GM12801 (cell line): ENCODE results near the gene FBXL14.

Experiments used
- TF ChIP-seq, protein P1 (sequence below): IDR thresholded peaks from one replicate; pipeline ENCODE4 v1.5.1; 2011; ENCODE audit warnings: control low read depth; ENCODE audit not compliant: insufficient read length; ENCODE audit errors: extremely low read depth

Gene FBXL14

DNA sequence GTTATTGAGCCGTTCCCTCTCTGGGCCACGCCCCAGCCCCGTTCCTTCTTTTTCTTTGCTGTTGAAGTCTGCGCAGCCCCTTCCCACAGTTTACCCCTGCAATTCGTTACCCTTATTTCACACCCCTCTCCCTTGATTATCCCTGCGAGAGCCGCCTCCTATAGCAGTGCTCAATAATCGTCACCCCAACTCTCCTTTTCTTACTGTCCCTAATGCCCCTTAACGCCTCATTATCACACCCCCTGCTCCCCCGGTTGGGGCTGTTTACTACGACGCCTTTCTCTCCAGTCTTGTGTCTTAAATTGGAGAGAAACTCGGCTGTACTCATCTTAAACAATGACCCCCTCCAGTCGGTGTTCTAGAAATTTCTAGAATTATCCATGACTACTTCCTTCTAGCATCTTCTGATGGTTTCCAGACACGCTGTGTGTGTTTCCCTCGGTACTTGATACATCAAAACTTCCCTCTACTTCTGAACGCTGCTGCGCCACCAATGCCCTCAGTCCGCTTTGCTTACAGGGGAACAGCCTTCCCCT lies 713 bp upstream of the FBXL14 start:
- TF ChIP-seq, protein P1, sequence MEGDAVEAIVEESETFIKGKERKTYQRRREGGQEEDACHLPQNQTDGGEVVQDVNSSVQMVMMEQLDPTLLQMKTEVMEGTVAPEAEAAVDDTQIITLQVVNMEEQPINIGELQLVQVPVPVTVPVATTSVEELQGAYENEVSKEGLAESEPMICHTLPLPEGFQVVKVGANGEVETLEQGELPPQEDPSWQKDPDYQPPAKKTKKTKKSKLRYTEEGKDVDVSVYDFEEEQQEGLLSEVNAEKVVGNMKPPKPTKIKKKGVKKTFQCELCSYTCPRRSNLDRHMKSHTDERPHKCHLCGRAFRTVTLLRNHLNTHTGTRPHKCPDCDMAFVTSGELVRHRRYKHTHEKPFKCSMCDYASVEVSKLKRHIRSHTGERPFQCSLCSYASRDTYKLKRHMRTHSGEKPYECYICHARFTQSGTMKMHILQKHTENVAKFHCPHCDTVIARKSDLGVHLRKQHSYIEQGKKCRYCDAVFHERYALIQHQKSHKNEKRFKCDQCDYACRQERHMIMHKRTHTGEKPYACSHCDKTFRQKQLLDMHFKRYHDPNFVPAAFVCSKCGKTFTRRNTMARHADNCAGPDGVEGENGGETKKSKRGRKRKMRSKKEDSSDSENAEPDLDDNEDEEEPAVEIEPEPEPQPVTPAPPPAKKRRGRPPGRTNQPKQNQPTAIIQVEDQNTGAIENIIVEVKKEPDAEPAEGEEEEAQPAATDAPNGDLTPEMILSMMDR = no peak

DNA sequence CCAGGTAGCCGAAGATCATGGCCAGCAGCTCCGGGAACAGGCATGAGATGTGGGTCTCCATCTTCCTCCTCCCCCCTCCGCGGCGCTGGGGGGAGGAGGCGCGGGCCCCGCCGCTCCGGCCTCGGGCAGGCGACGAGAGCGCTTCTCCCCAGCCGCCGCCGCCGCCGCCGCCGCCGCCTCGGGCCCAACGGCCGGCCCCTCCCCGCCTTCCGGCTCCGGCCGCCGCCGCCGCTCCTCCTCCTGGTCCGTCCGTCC lies 448 bp downstream of the FBXL14 start:
- TF ChIP-seq, protein P1 = no peak

DNA sequence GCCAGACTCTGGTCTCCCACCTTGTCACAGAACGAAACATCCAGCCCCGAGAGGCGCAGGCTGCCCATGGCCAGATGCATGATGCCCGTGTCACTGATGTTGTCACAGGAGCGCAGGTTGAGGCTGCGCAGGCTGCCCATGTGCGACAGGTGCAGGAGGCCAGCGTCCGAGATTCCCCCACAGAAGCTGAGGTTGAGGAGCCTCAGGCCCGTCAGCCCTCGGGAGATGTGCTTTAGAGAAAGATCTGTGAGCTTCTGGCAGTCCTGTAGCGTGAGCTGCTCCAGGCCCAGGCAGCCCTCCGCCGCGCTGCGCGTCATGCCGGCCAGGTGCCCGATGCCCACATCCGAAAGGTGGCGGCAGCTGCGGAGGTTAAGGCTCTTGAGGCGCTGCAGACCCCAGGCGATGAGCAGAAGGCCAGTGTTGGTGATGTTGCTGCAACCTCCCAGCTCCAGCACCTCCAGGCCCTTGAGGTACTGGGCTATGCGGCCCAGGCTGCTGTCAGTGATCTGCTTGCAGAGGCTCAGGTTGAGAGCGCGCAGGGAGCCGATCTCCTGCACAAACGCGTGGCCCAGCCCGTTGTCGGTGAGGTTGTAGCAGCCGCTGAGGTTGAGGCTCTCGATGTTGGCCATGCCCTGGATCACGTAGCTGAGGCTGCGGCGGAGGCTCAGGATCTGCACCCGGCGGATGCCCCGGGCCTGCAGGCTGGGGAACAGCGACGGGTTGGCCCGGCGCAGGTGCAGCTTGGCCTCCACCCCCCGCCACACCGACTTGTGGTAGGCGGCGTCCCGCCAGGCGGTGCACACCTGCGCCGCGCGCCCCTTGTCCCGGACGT lies 991 bp downstream of the FBXL14 start:
- TF ChIP-seq, protein P1 = no peak

DNA sequence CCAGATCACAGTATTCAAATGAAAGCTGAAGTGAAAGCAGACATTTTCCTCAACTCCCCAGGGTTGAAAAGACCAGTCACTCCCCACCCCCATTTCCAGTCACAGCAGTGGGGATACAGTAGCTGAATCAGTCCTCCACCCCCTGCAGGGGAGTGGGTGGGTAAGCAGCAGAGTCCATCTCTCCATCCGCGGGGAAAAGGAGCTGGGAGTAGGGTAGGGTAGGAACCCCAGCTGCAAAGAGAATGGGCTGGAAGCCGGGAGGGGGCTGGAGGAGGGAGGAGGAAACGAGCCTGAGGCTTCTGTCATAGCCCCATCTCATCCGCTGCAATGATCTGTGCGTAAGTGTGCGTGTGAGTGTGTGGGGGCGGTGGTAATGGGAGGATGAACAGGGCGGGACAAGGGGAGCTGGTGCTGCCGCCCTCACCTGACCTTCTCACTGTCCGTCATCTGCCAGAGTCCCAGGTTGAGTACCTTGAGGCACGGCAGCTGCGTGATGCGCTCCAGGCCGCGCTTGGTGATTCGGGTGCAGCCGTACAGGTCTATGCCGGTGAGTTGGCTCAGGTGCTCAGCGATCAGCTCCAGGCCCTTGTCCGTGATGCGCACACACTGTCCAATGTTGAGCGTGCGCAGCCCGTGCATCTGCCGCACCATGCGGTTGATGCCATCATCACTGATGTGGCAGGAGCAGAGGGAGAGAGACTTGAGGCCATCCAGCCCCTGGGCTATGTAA lies 1.8 kb downstream of the FBXL14 start:
- TF ChIP-seq, protein P1 = no peak

DNA sequence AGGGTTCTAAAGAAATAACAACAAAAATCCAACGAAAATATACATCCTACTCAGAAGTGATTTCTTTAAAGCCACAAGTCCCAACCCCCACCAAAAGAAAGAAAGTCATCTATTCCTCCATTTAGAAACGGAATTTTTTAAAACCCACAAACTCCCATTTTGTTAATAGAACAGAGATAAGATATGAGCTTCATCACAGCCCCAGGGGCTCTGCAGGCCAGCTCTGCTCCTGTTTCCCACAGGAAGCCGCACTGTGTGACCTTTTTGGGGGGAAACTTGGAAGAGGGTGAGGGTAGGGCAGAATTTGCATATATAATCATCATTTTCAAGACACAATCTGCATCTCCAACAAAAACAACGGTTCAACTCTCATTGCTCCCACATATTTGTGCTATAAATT lies 2.8 kb downstream of the FBXL14 start:
- TF ChIP-seq, protein P1 = no peak

DNA sequence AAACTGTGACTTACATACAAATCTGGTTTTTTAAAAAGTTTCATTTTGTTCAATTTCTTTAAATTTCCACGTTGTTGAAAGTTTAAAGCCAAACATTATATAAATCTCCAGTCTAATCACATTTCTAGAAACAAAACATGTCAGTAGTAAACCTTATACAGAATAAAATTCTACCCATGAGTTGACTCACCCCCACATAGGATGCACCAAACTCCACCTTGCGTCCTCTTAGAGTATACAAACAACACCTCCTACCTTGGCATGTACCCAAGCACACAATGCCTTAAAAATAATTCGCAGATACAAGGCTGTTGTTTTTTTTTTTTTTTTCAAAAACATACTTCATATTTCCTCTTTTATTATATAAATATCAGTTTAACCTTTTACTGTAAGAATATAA lies 3.3 kb downstream of the FBXL14 start:
- TF ChIP-seq, protein P1 = no peak

DNA sequence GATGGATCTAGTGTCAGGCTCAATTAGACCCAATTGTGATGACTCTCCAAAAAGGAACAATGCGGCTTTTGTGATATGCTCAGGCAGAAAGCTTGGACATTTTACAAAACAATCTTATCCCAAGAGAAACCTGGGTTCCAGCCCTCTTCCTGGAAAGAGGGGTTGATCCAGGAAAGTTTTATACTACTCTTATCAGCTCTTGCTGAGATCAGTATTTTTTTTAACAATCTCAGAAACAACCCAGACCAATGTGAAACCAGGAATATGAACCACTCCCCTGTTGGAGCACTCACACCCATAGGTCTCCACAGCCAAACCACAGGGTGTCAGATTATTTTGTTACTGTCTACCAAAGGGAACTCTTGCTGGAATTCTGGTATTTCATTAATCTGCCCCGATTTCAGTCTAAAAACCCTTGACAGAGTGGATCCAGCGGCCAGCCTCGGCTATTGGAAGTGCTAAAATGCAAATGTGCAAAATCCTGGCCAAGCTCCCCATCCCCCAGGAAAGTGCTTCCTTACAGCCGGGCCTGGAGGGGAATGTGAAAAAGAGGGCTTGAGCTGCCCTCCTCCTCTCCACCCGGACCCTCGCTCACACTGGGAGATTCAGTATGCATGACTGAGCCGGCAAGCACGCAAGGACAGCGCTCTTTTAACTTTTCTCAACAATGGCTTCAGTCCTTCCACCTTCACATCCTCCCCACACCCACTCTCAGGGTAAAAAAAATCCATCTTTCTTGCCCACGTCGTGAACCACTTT lies 4.0 kb downstream of the FBXL14 start:
- TF ChIP-seq, protein P1 = no peak
